Common myeloid progenitor, CD34-positive (primary cell): ENCODE measurements around the gene RAE1.

Experiments used
- CTCF ChIA-PET: fragments of 350-600 bp; sonication (Branson Sonifier 250); formaldehyde crosslinking; loops from one replicate; lab custom pipeline; 2021; ENCODE audit warnings: antibody characterized with exemption; lab: Charles Lee
- POLR2A ChIA-PET: fragments of 350-600 bp; sonication (Branson Sonifier 250); formaldehyde crosslinking; loops from one replicate; lab custom pipeline; 2021; ENCODE audit warnings: antibody characterized with exemption; lab: Charles Lee
- DNase-seq, 3 donors: peaks; one replicate each; pipeline versions ENCODE4 v3.0.0 to v3.0.0-alpha.2; 2013
- H3K27ac ChIP-seq, 2 experiments: 1 replicate in 1 of 2; 2 replicates in 1 of 2; pipeline ENCODE4 v1.7.0; 2013; ENCODE audit warnings: inconsistent platforms in 2 of 2, low read length in 2 of 2, mild to moderate bottlenecking in 2 of 2, low read depth in 1 of 2, moderate library complexity in 1 of 2; ENCODE audit not compliant: severe bottlenecking in 2 of 2, insufficient read depth in 1 of 2, poor library complexity in 1 of 2
- H3K27me3 ChIP-seq, 5 experiments: replicated peaks in 2 of 5; 1 replicate in 3 of 5; 2 replicates in 2 of 5; pipeline versions ENCODE4 v1.6.1 to v1.7.0; 2013; ENCODE audit warnings: low read length in 4 of 5, mild to moderate bottlenecking in 2 of 5, moderate library complexity in 2 of 5, inconsistent platforms in 1 of 5; ENCODE audit not compliant: insufficient read depth in 5 of 5, control insufficient read depth in 4 of 5
- H3K36me3 ChIP-seq, 4 experiments: 1 replicate in 2 of 4; 2 replicates in 2 of 4; pipeline versions ENCODE4 v1.6.1 to v1.7.0; 2013; ENCODE audit warnings: low read length in 3 of 4, control low read depth in 1 of 4, mild to moderate bottlenecking in 1 of 4; ENCODE audit not compliant: control insufficient read depth in 4 of 4, insufficient read depth in 4 of 4
- H3K4me1 ChIP-seq, 4 experiments: 1 replicate in 3 of 4; 2 replicates in 1 of 4; pipeline versions ENCODE4 v1.6.1 to v1.7.1; 2013; ENCODE audit warnings: low read length in 3 of 4, mild to moderate bottlenecking in 3 of 4, control low read depth in 1 of 4, inconsistent platforms in 1 of 4, moderate library complexity in 1 of 4; ENCODE audit not compliant: control insufficient read depth in 4 of 4, insufficient read depth in 4 of 4; ENCODE audit errors: control extremely low read depth in 1 of 4
- H3K4me3 ChIP-seq, 7 experiments: 1 replicate in 4 of 7; 2 replicates in 3 of 7; pipeline versions ENCODE4 v1.5.1 to v1.7.0; 2013; ENCODE audit warnings: mild to moderate bottlenecking in 7 of 7, low read length in 6 of 7, moderate library complexity in 6 of 7, inconsistent platforms in 2 of 7, low read depth in 2 of 7, control low read depth in 1 of 7; ENCODE audit not compliant: insufficient read depth in 4 of 7, control insufficient read depth in 1 of 7; ENCODE audit errors: extremely low read depth in 1 of 7
- H3K9me3 ChIP-seq, 5 experiments: 1 replicate in 4 of 5; 2 replicates in 1 of 5; pipeline versions ENCODE4 v1.6.1 to v1.7.1; 2013; ENCODE audit warnings: low read length in 4 of 5, mild to moderate bottlenecking in 2 of 5, inconsistent platforms in 1 of 5, low read depth in 1 of 5, moderate library complexity in 1 of 5; ENCODE audit not compliant: control insufficient read depth in 4 of 5, insufficient read depth in 2 of 5; ENCODE audit errors: control extremely low read depth in 1 of 5
- WGBS: methylation state at CpG from one replicate; pipeline ENCODE4 v1.1.5; 2013; ENCODE audit not compliant: insufficient coverage; 5-methylcytosine and 5-hydroxymethylcytosine counted together

RAE1 gene

GRCh38 chr20:57327820-57328219, 23.2 kb upstream of the RAE1 start:
- no peak overlapping the region for H3K27ac ChIP-seq
- H3K4me3 ChIP-seq = no peak overlapping the region
- peaks cover 15 to 88% (median 50%) of the 10 kb centered on the region in 5 experiments for H3K27me3 ChIP-seq
- no peaks in the 10 kb centered on the region for H3K9me3 ChIP-seq
- H3K4me1 ChIP-seq = no peaks in the 10 kb centered on the region
- CTCF ChIA-PET = no interaction called here
- H3K36me3 ChIP-seq = no peaks in the 10 kb centered on the region
- WGBS = 73% methylated on average over 3 of the region's 6 CpGs
- DNase-seq = no peak
- POLR2A ChIA-PET = no interaction called here

DNA sequence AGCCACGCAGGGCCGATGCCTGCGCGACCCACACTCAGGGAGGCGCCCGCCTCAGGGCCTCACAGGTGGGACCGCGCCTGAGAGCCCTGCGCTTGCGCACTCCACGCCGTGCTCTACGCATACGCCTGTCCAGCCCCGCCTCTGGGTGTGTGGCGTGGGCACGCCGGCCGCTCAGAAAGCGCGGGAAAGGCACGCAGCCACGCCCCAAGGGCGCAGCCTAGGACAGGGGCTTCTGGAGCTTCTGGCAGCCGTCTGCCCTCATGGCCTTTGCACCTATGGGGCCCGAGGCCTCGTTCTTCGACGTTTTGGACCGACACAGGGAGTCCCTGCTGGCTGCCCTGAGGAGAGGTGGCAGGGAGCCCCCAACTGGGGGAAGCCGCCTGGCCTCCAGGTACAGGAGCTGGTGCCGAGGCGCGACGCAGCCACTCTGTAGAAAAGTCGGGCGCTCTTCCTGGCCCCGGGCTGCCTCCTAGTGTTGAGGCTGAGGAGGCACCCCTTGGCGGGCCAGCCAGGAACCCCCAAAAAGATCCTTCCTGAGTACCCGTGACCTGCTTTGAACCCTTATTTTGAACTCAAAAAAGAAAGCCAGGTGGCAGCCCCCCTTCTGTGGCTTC, 21.3 kb upstream of the RAE1 start, which contains the start of gene SPO11:
SPO11 (plus strand) TSS at position 196 of the 614 bp plus-strand sequence; CDS start at position 261, 65 bp downstream.
- Histone ChIP-seq H3K4me3 (no peak within 1 kb of the TSS), H3K9me3 (no peaks in the 10 kb centered on the region), H3K27me3 (peaks cover 16 to 83% (median 46%) of the 10 kb centered on the region in 5 experiments), H3K27ac (no peak within 1 kb of the TSS), H3K36me3 (no peaks in the 10 kb centered on the region), H3K4me1 (no peaks in the 10 kb centered on the region)
- POLR2A ChIA-PET = interaction anchor here (0.6 kb wide), 1 partner anchor 1302 kb away, joined by 3 read pairs; no protein-coding TSS in a partner anchor
- CTCF ChIA-PET = interaction anchor here (2.7 kb wide), 1 partner anchor 16 kb away, joined by 10 read pairs; no protein-coding TSS in a partner anchor
- DNase-seq = no peak
- 62% methylated on average over 33 of the region's 40 CpGs for WGBS

GRCh38 chr20:57330998-57331397, 20.1 kb upstream of the RAE1 start:
- H3K36me3 ChIP-seq = no peaks in the 10 kb centered on the region
- no peak overlapping the region for H3K4me3 ChIP-seq
- no peak for DNase-seq
- H3K27ac ChIP-seq = no peak overlapping the region
- CTCF ChIA-PET = interaction anchor here (2.7 kb wide), 1 partner anchor 15 kb away, joined by 10 read pairs; no protein-coding TSS in a partner anchor
- no peaks in the 10 kb centered on the region for H3K9me3 ChIP-seq
- no peaks in the 10 kb centered on the region for H3K4me1 ChIP-seq
- peaks cover 16 to 80% (median 45%) of the 10 kb centered on the region in 5 experiments for H3K27me3 ChIP-seq
- POLR2A ChIA-PET = no interaction called here
- 86% methylated on average over 6 of the region's 8 CpGs for WGBS

DNA sequence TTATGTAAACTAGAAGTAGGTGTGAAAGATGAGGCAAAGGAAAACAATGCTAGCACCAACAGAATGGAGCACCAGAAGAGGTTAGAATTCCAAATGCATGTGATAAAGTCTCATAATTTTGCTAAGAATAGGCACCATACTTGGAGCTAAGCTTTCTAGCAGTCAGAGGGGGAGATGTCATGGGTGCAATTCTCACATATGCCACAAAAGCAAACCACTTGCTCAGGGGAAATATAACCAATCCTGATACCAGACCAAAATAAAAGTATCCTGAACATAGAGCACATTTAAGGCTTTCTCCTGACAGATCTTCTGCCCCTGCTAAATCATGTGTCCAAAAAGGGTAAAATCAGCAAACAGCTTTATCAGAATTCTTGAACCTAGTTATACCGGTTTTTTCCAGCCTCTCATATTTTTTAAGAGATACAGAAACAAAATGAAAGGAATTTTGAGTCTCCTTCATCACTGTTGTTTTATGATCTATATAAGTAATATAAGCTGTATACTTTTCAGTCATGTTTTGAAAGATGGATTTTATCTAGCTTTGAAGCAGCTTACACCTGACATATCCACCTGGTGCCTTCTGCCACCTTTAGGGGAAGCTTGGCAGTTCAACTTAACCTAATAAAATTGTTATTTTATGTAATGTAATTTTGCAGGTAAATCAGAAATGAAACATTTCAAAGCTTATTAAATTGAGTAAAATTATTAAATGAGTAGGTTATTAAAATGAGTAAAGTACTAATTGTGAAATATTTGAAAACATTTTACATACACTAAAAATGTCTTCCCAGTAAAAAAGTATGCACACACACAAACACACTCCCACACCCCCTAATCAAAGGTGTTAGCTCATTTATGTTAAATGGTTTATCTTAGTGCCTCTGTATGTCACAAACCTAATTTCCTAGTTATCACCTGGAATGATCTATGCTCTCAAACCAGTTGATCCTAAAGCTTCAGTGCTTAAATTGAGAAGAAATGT, 18.7 kb upstream of the RAE1 start:
- ChIA-PET POLR2A (no interaction called here), CTCF (interaction anchor here (1.3 to 2.4 kb wide), 6 partner anchors 10 to 237 kb away, joined by 4 to 7 read pairs (median 6); no protein-coding TSS in a partner anchor)
- DNase-seq = peak in 2 of 3 donors; percentile 21 to 22
- no peak overlapping the region for H3K4me3 ChIP-seq
- H3K27me3 ChIP-seq = peaks cover 13 to 80% (median 38%) of the 10 kb centered on the region in 5 experiments
- no peak overlapping the region for H3K27ac ChIP-seq
- no peaks in the 10 kb centered on the region for H3K36me3 ChIP-seq
- no peaks in the 10 kb centered on the region for H3K9me3 ChIP-seq
- no CpG with 5 or more reads among the region's 1 CpG for WGBS
- H3K4me1 ChIP-seq = no peaks in the 10 kb centered on the region

DNA sequence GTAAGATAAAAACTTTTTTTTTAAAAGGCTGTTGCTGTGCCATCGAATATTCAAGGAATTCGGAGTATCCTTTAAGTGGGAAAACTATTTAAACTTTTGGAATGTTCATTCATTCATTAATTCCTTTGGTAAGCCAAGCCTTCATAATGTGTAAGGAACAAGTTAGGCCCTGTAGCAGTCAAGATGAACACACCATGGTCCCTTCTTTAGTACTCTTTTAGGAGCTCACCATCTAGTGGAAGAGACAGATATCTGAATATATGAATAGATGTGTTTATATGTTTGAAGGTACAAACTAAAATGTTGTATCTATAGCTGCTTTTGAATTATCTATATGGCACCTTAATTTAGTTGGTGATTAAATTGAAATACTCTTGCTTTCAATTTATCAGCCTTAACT, 15.7 kb upstream of the RAE1 start:
- H3K36me3 ChIP-seq = no peaks in the 10 kb centered on the region
- no CpG with 5 or more reads among the region's 2 CpGs for WGBS
- CTCF ChIA-PET = no interaction called here
- no peaks in the 10 kb centered on the region for H3K4me1 ChIP-seq
- H3K27ac ChIP-seq = no peak overlapping the region
- H3K27me3 ChIP-seq = peaks cover 11 to 67% (median 29%) of the 10 kb centered on the region in 5 experiments
- POLR2A ChIA-PET = no interaction called here
- H3K9me3 ChIP-seq = no peaks in the 10 kb centered on the region
- no peak overlapping the region for H3K4me3 ChIP-seq
- DNase-seq = no peak

DNA sequence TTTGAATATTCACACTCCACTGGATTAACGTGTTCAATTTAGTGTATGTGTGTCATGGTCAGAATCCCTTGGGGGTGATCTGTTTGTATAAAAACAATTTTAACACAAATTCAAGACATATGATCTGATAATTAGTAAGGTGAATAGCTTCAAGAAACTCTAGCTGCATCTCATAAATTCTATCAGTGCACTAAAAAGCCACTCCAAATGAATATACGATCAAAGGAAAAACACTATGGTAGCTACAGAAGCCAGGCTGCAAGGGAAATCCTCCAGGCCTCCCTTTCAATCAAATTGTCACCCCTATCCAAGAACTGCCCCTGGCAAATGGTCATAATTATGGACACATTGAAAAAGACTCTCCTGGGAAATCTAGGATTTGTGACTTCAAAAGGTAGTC, 9.4 kb upstream of the RAE1 start:
- H3K9me3 ChIP-seq = no peaks in the 10 kb centered on the region
- H3K36me3 ChIP-seq = no peaks in the 10 kb centered on the region
- POLR2A ChIA-PET = no interaction called here
- WGBS = 100% methylated on average over 1 of the region's 2 CpGs
- CTCF ChIA-PET = interaction anchor here (1.6 kb wide), 1 partner anchor 9 kb away, joined by 7 read pairs; no protein-coding TSS in a partner anchor
- DNase-seq = no peak
- H3K4me3 ChIP-seq = no peak overlapping the region
- no peak overlapping the region for H3K27ac ChIP-seq
- H3K27me3 ChIP-seq = peaks cover 5 to 37% (median 22%) of the 10 kb centered on the region in 5 experiments
- no peaks in the 10 kb centered on the region for H3K4me1 ChIP-seq
